HEK293 (cell line): ENCODE data around the gene NASP.

Source experiments
- CTCF ChIA-PET: fragments of 350-600 bp; formaldehyde crosslinking; extraction: SDS; loops from one replicate; lab custom pipeline; 2021; ENCODE audit warnings: antibody characterized with exemption; lab: Yijun Ruan, JAX
- POLR2A ChIA-PET: fragments of 300-600 bp; formaldehyde crosslinking; extraction: SDS; loops from one replicate; lab custom pipeline; 2020; ENCODE audit warnings: antibody characterized with exemption, inconsistent platforms; lab: Yijun Ruan, JAX
- H3K27ac ChIP-seq: fragments of 200-500 bp; sonication (Bioruptor generic); 2 replicates; pipeline ENCODE4 v1.5.1; 2014; ENCODE audit warnings: low read depth, low read length, control low read depth, inconsistent platforms; ENCODE audit errors: extremely low read depth
- H3K36me3 ChIP-seq, 2 experiments: fragments of 200-500 bp in 1 of 2; sonication (Bioruptor generic) in 1 of 2; 1 replicate in 1 of 2; 2 replicates in 1 of 2; pipeline ENCODE4 v1.5.1; 2014 to 2017; ENCODE audit warnings: inconsistent platforms in 2 of 2, low read length in 2 of 2; ENCODE audit not compliant: control insufficient read depth in 2 of 2, insufficient read depth in 1 of 2
- H3K4me1 ChIP-seq: fragments of 200-500 bp; sonication (Bioruptor generic); 2 replicates; pipeline ENCODE4 v1.5.1; 2014; ENCODE audit warnings: mild to moderate bottlenecking, low read length, inconsistent platforms; ENCODE audit not compliant: control insufficient read depth, insufficient read depth
- H3K4me3 ChIP-seq: 2 replicates; pipeline ENCODE4 v1.5.1; 2011; ENCODE audit warnings: low read depth, mild to moderate bottlenecking, control low read depth, low read length, moderate library complexity
- H3K9me3 ChIP-seq: fragments of 200-500 bp; sonication (Bioruptor generic); 2 replicates; pipeline ENCODE4 v1.5.1; 2014; ENCODE audit warnings: low read depth, low read length, inconsistent platforms; ENCODE audit not compliant: control insufficient read depth, insufficient read depth
- GLI4 ChIP-seq: fragments of 450-650 bp; formaldehyde crosslinking; IDR thresholded peaks from 2 replicates; pipeline ENCODE4 v1.5.1; 2016; ENCODE audit warnings: missing biosample characterization, missing genetic modification characterization
- KLF16 ChIP-seq: fragments of 450-650 bp; formaldehyde crosslinking; IDR thresholded peaks from 2 replicates; pipeline ENCODE4 v1.5.1; 2017; ENCODE audit warnings: missing biosample characterization, missing genetic modification characterization
- KLF8 ChIP-seq: fragments of 450-650 bp; formaldehyde crosslinking; IDR thresholded peaks from 2 replicates; pipeline ENCODE4 v1.5.1; 2016; ENCODE audit warnings: missing biosample characterization, missing genetic modification characterization
- KLF9 ChIP-seq: fragments of 450-650 bp; formaldehyde crosslinking; IDR thresholded peaks from 2 replicates; pipeline ENCODE4 v1.5.1; 2016; ENCODE audit warnings: missing biosample characterization, missing genetic modification characterization, low read depth
- OSR2 ChIP-seq: fragments of 450-650 bp; formaldehyde crosslinking; IDR thresholded peaks from 2 replicates; pipeline ENCODE4 v1.5.1; 2016; ENCODE audit warnings: missing biosample characterization, missing genetic modification characterization
- PRDM6 ChIP-seq: fragments of 450-650 bp; formaldehyde crosslinking; IDR thresholded peaks from 2 replicates; pipeline ENCODE4 v1.5.1; 2017; ENCODE audit warnings: missing biosample characterization, missing genetic modification characterization
- YY1 ChIP-seq: fragments of 450-650 bp; formaldehyde crosslinking; IDR thresholded peaks from 2 replicates; pipeline ENCODE4 v1.5.1; 2018; ENCODE audit warnings: missing biosample characterization, missing genetic modification characterization
- YY2 ChIP-seq: fragments of 450-650 bp; formaldehyde crosslinking; IDR thresholded peaks from 2 replicates; pipeline ENCODE4 v1.5.1; 2016; ENCODE audit warnings: missing biosample characterization, missing genetic modification characterization
- ZNF133 ChIP-seq: fragments of 450-650 bp; formaldehyde crosslinking; IDR thresholded peaks from 2 replicates; pipeline ENCODE4 v1.5.1; 2016; ENCODE audit warnings: missing biosample characterization, missing genetic modification characterization
- ZNF138 ChIP-seq: fragments of 450-650 bp; formaldehyde crosslinking; IDR thresholded peaks from 2 replicates; pipeline ENCODE4 v1.5.1; 2016; ENCODE audit warnings: missing biosample characterization, missing genetic modification characterization, borderline replicate concordance
- ZNF140 ChIP-seq: fragments of 450-650 bp; formaldehyde crosslinking; IDR thresholded peaks from 2 replicates; pipeline ENCODE4 v1.5.1; 2016; ENCODE audit warnings: missing biosample characterization, missing genetic modification characterization
- ZNF174 ChIP-seq: fragments of 450-650 bp; formaldehyde crosslinking; IDR thresholded peaks from 2 replicates; pipeline ENCODE4 v1.5.0; 2017; ENCODE audit warnings: missing biosample characterization, mild to moderate bottlenecking, missing genetic modification characterization
- ZNF211 ChIP-seq: fragments of 450-650 bp; formaldehyde crosslinking; IDR thresholded peaks from 2 replicates; pipeline ENCODE4 v1.5.1; 2016; ENCODE audit warnings: low read depth, missing biosample characterization, missing genetic modification characterization
- ZNF280C ChIP-seq: fragments of 450-650 bp; formaldehyde crosslinking; IDR thresholded peaks from 2 replicates; pipeline ENCODE4 v1.5.1; 2016; ENCODE audit warnings: missing biosample characterization, missing genetic modification characterization
- ZNF311 ChIP-seq: fragments of 450-650 bp; formaldehyde crosslinking; IDR thresholded peaks from 2 replicates; pipeline ENCODE4 v1.5.1; 2017; ENCODE audit warnings: missing biosample characterization, missing genetic modification characterization, borderline replicate concordance
- ZNF473 ChIP-seq: fragments of 450-650 bp; formaldehyde crosslinking; IDR thresholded peaks from 2 replicates; pipeline ENCODE4 v1.5.1; 2017; ENCODE audit warnings: missing biosample characterization, missing genetic modification characterization
- ZNF621 ChIP-seq: fragments of 450-650 bp; formaldehyde crosslinking; IDR thresholded peaks from 2 replicates; pipeline ENCODE4 v1.5.1; 2017; ENCODE audit warnings: missing biosample characterization, missing genetic modification characterization
- ZNF624 ChIP-seq: fragments of 450-650 bp; formaldehyde crosslinking; IDR thresholded peaks from 2 replicates; pipeline ENCODE4 v1.5.1; 2017; ENCODE audit warnings: missing biosample characterization, missing genetic modification characterization
- ZNF626 ChIP-seq: fragments of 450-650 bp; sonication (Bioruptor Pico); formaldehyde crosslinking; IDR thresholded peaks from 2 replicates; pipeline ENCODE4 v1.5.1; 2018; ENCODE audit warnings: missing biosample characterization, missing genetic modification characterization, inconsistent platforms
- ZNF76 ChIP-seq: fragments of 450-650 bp; formaldehyde crosslinking; IDR thresholded peaks from 2 replicates; pipeline ENCODE4; 2016; ENCODE audit warnings: low read depth, missing biosample characterization, missing genetic modification characterization, borderline replicate concordance
- ZNF768 ChIP-seq: fragments of 450-650 bp; formaldehyde crosslinking; IDR thresholded peaks from 2 replicates; pipeline ENCODE4 v1.5.1; 2018; ENCODE audit warnings: missing biosample characterization, mild to moderate bottlenecking, missing genetic modification characterization
- ZNF785 ChIP-seq: fragments of 450-650 bp; formaldehyde crosslinking; IDR thresholded peaks from 2 replicates; pipeline ENCODE4 v1.5.1; 2016; ENCODE audit warnings: missing biosample characterization, missing genetic modification characterization
- ZNF830 ChIP-seq: fragments of 450-650 bp; IDR thresholded peaks from 2 replicates; pipeline ENCODE4 v1.5.0; 2018; ENCODE audit warnings: missing biosample characterization, missing genetic modification characterization, low read depth, mild to moderate bottlenecking, moderate library complexity
- ZNF837 ChIP-seq: fragments of 450-650 bp; formaldehyde crosslinking; IDR thresholded peaks from 2 replicates; pipeline ENCODE4 v1.5.1; 2016; ENCODE audit warnings: missing biosample characterization, missing genetic modification characterization
- ZNF843 ChIP-seq: fragments of 450-650 bp; formaldehyde crosslinking; IDR thresholded peaks from 2 replicates; pipeline ENCODE4 v1.5.1; 2016; ENCODE audit warnings: missing biosample characterization, missing genetic modification characterization
- TF ChIP-seq, protein P1 (sequence below): sonication (generic); formaldehyde crosslinking; IDR thresholded peaks from 2 replicates; pipeline ENCODE4 v1.8.1; 2022; ENCODE audit warnings: mild to moderate bottlenecking, moderate library complexity, missing genetic modification reagents
- TF ChIP-seq, protein P2 (sequence below): fragments of 450-650 bp; formaldehyde crosslinking; IDR thresholded peaks from 2 replicates; pipeline ENCODE4 v1.5.1; 2016; ENCODE audit warnings: missing biosample characterization, missing genetic modification characterization, borderline replicate concordance

Gene NASP

GRCh38 chr1:45635211-45635610 is 51.4 kb downstream of the NASP start:
- Histone ChIP-seq H3K27ac (no peak overlapping the region), H3K36me3 (peaks cover 54 to 96% of the 10 kb centered on the region in 2 experiments), H3K4me3 (no peak overlapping the region), H3K9me3 (no peaks in the 10 kb centered on the region), H3K4me1 (no peaks in the 10 kb centered on the region)
- ChIA-PET CTCF (interaction anchor here (0.9 kb wide), 1 partner anchor 9 kb away, joined by 5 read pairs; no protein-coding TSS in a partner anchor), POLR2A (no interaction called here)
- no peak for TF ChIP-seq ZNF133 (tag by site-specific recombination)
- TF ChIP-seq ZNF768 (tag by site-specific recombination) = no peak
- TF ChIP-seq ZNF626 (tag by site-specific recombination) = no peak
- no peak for TF ChIP-seq ZNF280C (tag by site-specific recombination)
- TF ChIP-seq OSR2 (tag by site-specific recombination) = no peak
- TF ChIP-seq ZNF830 (tag by site-specific recombination) = no peak
- no peak for TF ChIP-seq ZNF843 (tag by site-specific recombination)
- no peak for TF ChIP-seq KLF16 (tag by site-specific recombination)
- TF ChIP-seq KLF8 = no peak
- TF ChIP-seq YY2 (tag by site-specific recombination) = no peak
- TF ChIP-seq ZNF211 (tag by site-specific recombination) = no peak
- TF ChIP-seq ZNF785 = no peak
- TF ChIP-seq, protein P1, sequence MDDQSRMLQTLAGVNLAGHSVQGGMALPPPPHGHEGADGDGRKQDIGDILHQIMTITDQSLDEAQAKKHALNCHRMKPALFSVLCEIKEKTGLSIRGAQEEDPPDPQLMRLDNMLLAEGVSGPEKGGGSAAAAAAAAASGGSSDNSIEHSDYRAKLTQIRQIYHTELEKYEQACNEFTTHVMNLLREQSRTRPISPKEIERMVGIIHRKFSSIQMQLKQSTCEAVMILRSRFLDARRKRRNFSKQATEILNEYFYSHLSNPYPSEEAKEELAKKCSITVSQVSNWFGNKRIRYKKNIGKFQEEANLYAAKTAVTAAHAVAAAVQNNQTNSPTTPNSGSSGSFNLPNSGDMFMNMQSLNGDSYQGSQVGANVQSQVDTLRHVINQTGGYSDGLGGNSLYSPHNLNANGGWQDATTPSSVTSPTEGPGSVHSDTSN (CRISPR knock-in tag) = no peak
- TF ChIP-seq GLI4 (tag by site-specific recombination) = no peak
- TF ChIP-seq ZNF624 = no peak

GRCh38 chr1:45640293-45640692 is 56.5 kb downstream of the NASP start:
- Histone ChIP-seq H3K4me1 (no peaks in the 10 kb centered on the region), H3K9me3 (no peaks in the 10 kb centered on the region), H3K27ac (no peak overlapping the region), H3K36me3 (peaks cover 34 to 81% of the 10 kb centered on the region in 2 experiments), H3K4me3 (no peak overlapping the region)
- CTCF ChIA-PET = no interaction called here
- POLR2A ChIA-PET = no interaction called here
- no peak for TF ChIP-seq ZNF174 (tag by site-specific recombination)
- TF ChIP-seq, protein P2, sequence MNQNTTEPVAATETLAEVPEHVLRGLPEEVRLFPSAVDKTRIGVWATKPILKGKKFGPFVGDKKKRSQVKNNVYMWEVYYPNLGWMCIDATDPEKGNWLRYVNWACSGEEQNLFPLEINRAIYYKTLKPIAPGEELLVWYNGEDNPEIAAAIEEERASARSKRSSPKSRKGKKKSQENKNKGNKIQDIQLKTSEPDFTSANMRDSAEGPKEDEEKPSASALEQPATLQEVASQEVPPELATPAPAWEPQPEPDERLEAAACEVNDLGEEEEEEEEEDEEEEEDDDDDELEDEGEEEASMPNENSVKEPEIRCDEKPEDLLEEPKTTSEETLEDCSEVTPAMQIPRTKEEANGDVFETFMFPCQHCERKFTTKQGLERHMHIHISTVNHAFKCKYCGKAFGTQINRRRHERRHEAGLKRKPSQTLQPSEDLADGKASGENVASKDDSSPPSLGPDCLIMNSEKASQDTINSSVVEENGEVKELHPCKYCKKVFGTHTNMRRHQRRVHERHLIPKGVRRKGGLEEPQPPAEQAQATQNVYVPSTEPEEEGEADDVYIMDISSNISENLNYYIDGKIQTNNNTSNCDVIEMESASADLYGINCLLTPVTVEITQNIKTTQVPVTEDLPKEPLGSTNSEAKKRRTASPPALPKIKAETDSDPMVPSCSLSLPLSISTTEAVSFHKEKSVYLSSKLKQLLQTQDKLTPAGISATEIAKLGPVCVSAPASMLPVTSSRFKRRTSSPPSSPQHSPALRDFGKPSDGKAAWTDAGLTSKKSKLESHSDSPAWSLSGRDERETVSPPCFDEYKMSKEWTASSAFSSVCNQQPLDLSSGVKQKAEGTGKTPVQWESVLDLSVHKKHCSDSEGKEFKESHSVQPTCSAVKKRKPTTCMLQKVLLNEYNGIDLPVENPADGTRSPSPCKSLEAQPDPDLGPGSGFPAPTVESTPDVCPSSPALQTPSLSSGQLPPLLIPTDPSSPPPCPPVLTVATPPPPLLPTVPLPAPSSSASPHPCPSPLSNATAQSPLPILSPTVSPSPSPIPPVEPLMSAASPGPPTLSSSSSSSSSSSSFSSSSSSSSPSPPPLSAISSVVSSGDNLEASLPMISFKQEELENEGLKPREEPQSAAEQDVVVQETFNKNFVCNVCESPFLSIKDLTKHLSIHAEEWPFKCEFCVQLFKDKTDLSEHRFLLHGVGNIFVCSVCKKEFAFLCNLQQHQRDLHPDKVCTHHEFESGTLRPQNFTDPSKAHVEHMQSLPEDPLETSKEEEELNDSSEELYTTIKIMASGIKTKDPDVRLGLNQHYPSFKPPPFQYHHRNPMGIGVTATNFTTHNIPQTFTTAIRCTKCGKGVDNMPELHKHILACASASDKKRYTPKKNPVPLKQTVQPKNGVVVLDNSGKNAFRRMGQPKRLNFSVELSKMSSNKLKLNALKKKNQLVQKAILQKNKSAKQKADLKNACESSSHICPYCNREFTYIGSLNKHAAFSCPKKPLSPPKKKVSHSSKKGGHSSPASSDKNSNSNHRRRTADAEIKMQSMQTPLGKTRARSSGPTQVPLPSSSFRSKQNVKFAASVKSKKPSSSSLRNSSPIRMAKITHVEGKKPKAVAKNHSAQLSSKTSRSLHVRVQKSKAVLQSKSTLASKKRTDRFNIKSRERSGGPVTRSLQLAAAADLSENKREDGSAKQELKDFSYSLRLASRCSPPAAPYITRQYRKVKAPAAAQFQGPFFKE (tag by site-specific recombination) = no peak
- no peak for TF ChIP-seq ZNF621
- no peak for TF ChIP-seq ZNF785
- no peak for TF ChIP-seq ZNF837 (tag by site-specific recombination)
- no peak for TF ChIP-seq KLF9 (tag by site-specific recombination)
- TF ChIP-seq ZNF76 (tag by site-specific recombination) = no peak
- TF ChIP-seq ZNF311 = no peak
- TF ChIP-seq ZNF473 (tag by site-specific recombination) = no peak
- TF ChIP-seq PRDM6 (tag by site-specific recombination) = no peak
- no peak for TF ChIP-seq ZNF140
- TF ChIP-seq ZNF138 = no peak
- TF ChIP-seq YY1 = no peak
